ENCODE measurements around the gene IFT172.
A peak's percentile ranks its signal among the peaks of the same experiment; 100 is the strongest.
"Not testable (repeated sequence)": the region's sequence is repeated elsewhere in the genome, so short reads cannot be mapped to it uniquely, and the experiment has no call there.

Gene IFT172, protein sequence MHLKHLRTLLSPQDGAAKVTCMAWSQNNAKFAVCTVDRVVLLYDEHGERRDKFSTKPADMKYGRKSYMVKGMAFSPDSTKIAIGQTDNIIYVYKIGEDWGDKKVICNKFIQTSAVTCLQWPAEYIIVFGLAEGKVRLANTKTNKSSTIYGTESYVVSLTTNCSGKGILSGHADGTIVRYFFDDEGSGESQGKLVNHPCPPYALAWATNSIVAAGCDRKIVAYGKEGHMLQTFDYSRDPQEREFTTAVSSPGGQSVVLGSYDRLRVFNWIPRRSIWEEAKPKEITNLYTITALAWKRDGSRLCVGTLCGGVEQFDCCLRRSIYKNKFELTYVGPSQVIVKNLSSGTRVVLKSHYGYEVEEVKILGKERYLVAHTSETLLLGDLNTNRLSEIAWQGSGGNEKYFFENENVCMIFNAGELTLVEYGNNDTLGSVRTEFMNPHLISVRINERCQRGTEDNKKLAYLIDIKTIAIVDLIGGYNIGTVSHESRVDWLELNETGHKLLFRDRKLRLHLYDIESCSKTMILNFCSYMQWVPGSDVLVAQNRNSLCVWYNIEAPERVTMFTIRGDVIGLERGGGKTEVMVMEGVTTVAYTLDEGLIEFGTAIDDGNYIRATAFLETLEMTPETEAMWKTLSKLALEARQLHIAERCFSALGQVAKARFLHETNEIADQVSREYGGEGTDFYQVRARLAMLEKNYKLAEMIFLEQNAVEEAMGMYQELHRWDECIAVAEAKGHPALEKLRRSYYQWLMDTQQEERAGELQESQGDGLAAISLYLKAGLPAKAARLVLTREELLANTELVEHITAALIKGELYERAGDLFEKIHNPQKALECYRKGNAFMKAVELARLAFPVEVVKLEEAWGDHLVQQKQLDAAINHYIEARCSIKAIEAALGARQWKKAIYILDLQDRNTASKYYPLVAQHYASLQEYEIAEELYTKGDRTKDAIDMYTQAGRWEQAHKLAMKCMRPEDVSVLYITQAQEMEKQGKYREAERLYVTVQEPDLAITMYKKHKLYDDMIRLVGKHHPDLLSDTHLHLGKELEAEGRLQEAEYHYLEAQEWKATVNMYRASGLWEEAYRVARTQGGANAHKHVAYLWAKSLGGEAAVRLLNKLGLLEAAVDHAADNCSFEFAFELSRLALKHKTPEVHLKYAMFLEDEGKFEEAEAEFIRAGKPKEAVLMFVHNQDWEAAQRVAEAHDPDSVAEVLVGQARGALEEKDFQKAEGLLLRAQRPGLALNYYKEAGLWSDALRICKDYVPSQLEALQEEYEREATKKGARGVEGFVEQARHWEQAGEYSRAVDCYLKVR (N-terminal part only)

DNA sequence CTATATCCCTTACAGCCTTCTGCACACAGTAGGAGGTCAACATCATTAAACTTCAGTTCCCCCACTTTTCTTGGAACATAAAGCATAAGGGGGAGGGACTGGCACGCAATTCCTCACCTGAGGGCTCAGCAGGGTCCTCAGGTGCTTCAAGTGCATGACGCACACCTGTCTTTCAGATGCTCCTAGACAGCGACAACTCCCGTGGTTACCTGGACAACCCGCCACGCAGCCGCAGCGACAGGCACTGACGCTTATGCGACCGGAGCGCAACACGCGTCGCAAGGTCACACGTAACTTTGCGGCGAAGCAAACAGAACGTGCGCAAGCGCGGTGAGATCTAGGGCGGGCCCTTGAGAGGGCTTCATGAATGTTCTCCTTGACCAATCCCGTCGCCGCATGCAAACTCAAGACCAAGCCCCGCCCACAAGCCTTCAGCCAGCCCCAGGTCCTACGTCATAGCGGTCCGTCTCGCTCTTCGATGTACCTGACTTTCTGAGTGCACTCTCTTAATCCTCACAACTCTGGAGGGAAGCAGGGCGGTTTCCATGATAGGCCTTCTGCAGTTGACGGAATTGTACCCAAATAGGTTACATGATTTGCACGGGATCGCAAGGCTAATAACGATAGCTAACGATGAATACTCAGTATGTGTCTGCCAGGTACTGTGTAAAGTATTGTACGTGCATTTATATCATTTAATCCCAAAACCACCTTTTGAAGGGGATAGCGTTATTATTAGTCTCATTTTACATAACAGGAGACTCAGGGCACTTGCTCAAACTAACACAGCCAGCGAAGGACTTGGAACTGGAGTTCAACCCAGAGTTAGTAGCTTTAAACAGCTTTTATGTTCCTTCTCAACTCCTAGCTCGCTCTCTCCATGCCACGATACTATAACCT is at the start of gene IFT172:
Gene IFT172, minus strand, starts transcription at position 246 of the 900 bp plus-strand sequence. Its CDS starts 90 bp downstream, at position 156.
- peaks cover 20% of the 10 kb centered on the region for H3K27me3 Mint-ChIP-seq
- H3K4me3 Mint-ChIP-seq, result peak within 1 kb of the TSS; percentile 83
- peak; percentile 97 for ATAC-seq
- H3K36me3 Mint-ChIP-seq, result peaks cover 5% of the 10 kb centered on the region
- no peaks in the 10 kb centered on the region for H3K9me3 Mint-ChIP-seq
- H3K27ac Mint-ChIP-seq, result peak within 1 kb of the TSS; percentile 58
- peaks cover 16% of the 10 kb centered on the region for H3K4me1 Mint-ChIP-seq

DNA sequence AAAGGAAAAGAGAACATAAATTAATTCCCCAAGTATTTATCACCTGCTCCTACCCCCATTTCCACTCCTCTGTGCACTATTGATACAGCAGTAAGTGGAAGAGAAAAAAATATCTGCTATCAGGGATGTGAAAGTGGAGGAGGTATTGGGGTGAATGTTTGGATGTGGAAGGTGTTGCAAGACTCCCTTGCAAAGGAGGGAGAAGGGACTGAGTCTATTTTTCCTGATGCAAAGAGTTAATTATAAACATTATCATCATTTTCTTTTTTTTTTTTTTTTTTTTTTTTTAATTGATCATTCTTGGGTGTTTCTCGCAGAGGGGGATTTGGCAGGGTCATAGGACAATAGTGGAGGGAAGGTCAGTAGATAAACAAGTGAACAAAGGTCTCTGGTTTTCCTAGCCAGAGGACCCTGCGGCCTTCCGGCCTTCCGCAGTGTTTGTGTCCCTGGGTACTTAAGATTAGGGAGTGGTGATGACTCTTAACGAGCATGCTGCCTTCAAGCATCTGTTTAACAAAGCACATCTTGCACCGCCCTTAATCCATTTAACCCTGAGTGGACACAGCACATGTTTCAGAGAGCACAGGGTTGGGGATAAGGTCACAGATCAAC is 49.4 kb upstream of the IFT172 start:
- H3K4me1 Mint-ChIP-seq, ATAC-seq, H3K4me3 Mint-ChIP-seq, H3K27ac Mint-ChIP-seq, H3K36me3 Mint-ChIP-seq, H3K9me3 Mint-ChIP-seq: not testable (repeated sequence)
- H3K27me3 Mint-ChIP-seq, result peaks cover 23% of the 10 kb centered on the region

DNA sequence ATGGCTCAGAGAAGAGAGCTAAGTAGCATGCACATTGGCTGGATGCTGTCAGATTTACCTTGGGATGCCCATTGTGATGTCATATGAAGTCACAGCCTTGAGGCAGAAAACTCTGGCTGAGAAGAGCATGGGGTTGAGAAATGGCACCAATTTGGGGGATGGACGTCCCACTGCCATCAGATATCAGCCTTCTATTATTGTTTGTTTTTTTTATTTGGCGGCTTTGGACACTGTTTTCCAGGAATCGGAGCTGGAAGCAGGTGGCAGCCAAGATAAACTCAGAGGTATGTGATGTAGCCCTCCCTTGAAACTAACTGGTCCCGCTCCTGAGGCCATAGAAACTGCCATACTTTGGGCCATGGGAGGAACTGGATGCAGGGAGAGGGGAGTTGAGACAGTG is 47.7 kb upstream of the IFT172 start:
- H3K27me3 Mint-ChIP-seq, result peaks cover 23% of the 10 kb centered on the region
- H3K27ac Mint-ChIP-seq, result no peak overlapping the region
- no peaks in the 10 kb centered on the region for H3K36me3 Mint-ChIP-seq
- no peak overlapping the region for H3K4me3 Mint-ChIP-seq
- ATAC-seq, result no peak
- H3K9me3 Mint-ChIP-seq, result no peaks in the 10 kb centered on the region
- H3K4me1 Mint-ChIP-seq, result no peaks in the 10 kb centered on the region

DNA sequence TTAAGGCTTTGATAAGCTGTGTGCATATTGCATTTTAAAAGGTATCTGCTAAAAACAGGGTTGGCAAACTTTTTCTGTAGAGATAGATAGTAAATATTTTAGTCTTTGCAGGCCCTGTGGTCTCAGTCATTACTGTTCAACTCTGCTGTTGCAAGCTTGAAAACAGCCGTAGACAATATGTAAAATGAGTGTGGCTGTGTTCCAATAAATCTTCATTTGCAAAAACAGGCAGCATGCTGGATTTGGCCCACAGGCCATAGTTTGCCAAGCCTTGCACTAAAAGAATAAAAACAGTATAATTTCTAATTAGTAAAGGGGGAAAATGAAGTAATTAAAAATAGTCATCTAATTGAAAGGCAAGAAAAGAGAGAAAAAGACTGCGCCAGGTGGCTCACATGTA is 42.4 kb upstream of the IFT172 start:
- no peaks in the 10 kb centered on the region for H3K9me3 Mint-ChIP-seq
- H3K36me3 Mint-ChIP-seq, result no peaks in the 10 kb centered on the region
- no peaks in the 10 kb centered on the region for H3K4me1 Mint-ChIP-seq
- H3K4me3 Mint-ChIP-seq, result no peak overlapping the region
- H3K27me3 Mint-ChIP-seq, result peaks cover 5% of the 10 kb centered on the region
- no peak overlapping the region for H3K27ac Mint-ChIP-seq
- no peak for ATAC-seq

DNA sequence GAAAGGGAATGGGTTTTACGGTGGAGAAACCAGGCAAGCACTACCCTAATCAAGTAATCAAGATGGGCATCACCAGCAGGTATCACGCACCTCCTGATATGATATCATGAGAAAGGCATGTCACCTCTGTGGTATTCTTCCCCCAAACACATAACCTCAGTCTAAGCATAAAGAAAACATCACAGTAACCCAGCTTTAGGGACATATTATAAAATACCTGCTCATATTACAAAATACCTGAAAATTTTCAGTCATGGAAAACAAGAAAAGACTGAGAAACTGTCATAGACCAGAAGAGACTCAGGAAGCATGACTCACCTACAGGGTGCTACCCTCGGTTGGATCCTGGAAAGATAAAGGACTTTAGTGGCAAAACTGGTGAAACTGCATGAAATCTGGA is 37.6 kb upstream of the IFT172 start:
- Mint-ChIP-seq H3K36me3 (no peaks in the 10 kb centered on the region), H3K27ac (no peak overlapping the region), H3K9me3 (no peaks in the 10 kb centered on the region), H3K4me1 (no peaks in the 10 kb centered on the region), H3K27me3 (peaks cover 46% of the 10 kb centered on the region), H3K4me3 (no peak overlapping the region)
- ATAC-seq, result no peak

DNA sequence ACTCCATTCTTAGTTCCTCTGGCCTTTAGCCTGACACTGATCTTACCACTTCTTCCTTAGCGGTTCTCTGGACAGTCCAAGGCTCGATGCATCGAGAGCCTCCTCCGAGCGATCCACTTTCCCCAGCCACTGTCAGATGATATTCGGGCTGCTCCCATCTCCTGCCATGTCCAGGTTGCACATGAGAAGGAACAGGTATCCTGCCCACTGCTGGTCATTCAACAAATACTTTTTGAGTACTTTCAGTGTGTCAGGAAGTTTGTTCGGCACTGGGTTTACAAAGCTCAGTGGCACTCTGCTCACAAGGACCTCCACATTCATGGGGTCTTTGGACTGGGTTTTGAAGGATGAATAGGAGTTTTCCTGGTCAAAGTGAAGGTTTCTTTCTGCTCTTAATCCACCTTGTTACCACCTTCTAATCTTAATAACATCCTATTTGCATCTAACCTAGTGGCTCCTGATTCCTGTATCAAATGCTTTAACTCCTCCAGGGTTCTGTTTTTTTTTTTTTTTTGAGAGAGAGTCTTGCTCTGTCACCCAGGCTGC is 32.9 kb upstream of the IFT172 start:
- Mint-ChIP-seq H3K27ac (no peak overlapping the region), H3K36me3 (no peaks in the 10 kb centered on the region), H3K9me3 (no peaks in the 10 kb centered on the region), H3K4me3 (no peak overlapping the region), H3K4me1 (no peaks in the 10 kb centered on the region), H3K27me3 (peaks cover 74% of the 10 kb centered on the region)
- no peak for ATAC-seq

DNA sequence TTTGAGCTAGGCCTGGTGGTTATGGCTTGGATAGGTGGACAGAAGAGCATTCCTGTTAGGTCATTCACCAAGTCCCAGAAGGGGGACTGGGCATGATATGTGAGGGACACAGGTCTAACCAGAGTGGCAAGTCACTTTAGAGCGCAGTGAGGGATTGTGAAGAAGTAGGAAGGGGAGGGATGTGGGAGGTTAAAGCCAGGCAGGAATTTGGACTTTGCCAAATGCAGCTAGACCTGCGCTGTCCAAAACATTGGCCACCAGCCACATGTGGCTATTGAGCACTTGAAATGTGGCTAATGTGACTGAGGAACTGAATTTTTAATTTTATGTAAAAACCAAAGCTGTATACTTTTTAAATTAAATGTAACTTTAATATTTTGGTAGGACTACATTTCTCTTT is 30.8 kb upstream of the IFT172 start:
- Mint-ChIP-seq H3K4me1 (no peaks in the 10 kb centered on the region), H3K4me3 (no peak overlapping the region), H3K27ac (no peak overlapping the region), H3K9me3 (no peaks in the 10 kb centered on the region), H3K27me3 (peaks cover 65% of the 10 kb centered on the region), H3K36me3 (no peaks in the 10 kb centered on the region)
- no peak for ATAC-seq

DNA sequence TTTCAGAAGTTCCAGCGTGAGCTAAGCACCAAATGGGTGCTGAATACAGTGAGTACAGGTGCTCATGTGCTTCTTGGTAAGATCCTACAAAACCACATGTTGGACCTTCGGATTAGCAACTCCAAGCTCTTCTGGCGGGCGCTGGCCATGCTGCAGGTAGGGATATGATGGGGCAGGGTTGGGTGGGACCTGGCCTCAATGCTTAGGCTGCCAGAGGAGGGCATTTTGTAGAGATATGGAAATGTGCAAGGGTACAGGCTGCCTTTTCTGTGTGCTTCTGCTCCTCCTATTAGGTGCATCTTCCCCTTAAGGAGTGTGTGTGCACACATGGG is 29.2 kb upstream of the IFT172 start:
- no peak overlapping the region for H3K27ac Mint-ChIP-seq
- no peaks in the 10 kb centered on the region for H3K36me3 Mint-ChIP-seq
- no peaks in the 10 kb centered on the region for H3K4me1 Mint-ChIP-seq
- H3K9me3 Mint-ChIP-seq, result no peaks in the 10 kb centered on the region
- no peak for ATAC-seq
- H3K4me3 Mint-ChIP-seq, result no peak overlapping the region
- H3K27me3 Mint-ChIP-seq, result peaks cover 49% of the 10 kb centered on the region

DNA sequence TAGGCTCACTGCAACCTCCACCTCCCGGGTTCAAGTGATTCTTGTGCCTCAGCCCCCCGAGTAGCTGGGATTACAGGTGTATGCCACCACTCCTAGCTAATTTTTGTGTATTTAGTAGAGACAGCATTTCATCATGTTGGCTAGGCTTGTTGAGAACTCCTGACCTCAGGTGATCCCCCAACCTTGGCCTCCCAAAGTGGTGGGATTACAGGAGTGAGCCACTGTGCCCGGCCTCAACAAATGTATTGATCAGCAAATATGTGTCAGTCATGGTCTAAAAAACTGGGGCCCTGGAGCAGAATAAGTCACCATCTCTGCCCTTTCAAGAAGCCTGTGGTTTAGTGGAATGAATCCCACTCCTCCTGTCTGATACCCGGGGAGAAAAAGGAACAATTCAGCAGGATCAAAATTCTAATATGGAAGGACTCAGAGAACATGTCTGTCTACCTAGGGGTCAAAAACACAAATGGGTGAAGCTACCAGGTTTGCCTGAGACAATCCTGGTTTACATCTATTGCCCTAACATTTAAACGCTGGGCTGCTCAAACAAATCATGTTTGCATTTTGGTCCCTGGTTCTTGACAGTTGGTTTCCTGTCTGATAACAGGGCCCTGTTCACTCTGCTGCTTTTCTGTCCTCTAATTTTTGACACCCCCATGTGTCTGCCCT is 28.7 kb upstream of the IFT172 start:
- H3K27ac Mint-ChIP-seq, result no peak overlapping the region
- no peak for ATAC-seq
- no peaks in the 10 kb centered on the region for H3K36me3 Mint-ChIP-seq
- peaks cover 44% of the 10 kb centered on the region for H3K27me3 Mint-ChIP-seq
- no peak overlapping the region for H3K4me3 Mint-ChIP-seq
- H3K4me1 Mint-ChIP-seq, result no peaks in the 10 kb centered on the region
- no peaks in the 10 kb centered on the region for H3K9me3 Mint-ChIP-seq

DNA sequence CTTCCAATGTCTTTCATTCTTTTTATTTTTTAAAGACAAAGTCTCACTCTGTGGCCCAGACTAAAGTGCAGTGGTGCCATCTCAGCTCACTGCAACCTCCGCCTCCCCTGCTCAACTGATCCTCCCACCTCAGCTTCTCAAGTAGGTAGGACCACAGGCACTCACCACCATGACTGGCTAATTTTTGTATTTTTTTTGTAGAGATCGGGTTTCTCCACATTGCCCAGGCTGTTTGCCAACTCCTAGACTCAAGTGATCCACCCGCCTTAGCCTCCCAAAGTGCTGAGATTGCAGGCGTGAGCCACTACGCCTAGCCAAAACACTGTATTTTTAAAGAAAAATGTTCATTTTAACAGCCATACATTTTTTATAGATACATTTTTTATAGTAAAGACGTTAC is 19.8 kb upstream of the IFT172 start:
- Mint-ChIP-seq H3K4me1 (no peaks in the 10 kb centered on the region), H3K4me3 (no peak overlapping the region), H3K27ac (no peak overlapping the region), H3K36me3 (no peaks in the 10 kb centered on the region), H3K27me3 (peaks cover 12% of the 10 kb centered on the region), H3K9me3 (no peaks in the 10 kb centered on the region)
- ATAC-seq, result no peak

DNA sequence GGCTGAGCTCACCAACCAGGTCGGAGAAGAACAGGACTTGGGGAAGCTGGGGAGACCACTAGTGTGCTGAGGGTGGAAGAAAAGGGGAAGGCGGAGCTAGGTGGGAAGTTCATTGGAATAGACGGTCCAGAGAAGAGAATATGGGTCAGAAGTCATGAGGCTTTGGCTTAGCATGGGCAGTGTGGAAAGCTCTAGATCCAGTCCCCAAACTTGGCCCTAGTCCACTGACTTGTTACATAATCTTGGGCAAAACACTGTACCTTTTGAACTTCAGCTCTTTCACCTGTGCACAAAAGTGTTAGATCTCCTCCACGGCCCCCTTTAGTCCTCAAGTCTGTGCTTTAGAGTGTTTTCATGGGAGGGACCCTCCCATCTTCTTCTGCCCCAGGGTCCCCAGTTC is 17.8 kb upstream of the IFT172 start:
- Mint-ChIP-seq H3K9me3 (no peaks in the 10 kb centered on the region), H3K36me3 (no peaks in the 10 kb centered on the region), H3K4me3 (no peak overlapping the region), H3K4me1 (no peaks in the 10 kb centered on the region), H3K27me3 (peaks cover 12% of the 10 kb centered on the region), H3K27ac (no peak overlapping the region)
- no peak for ATAC-seq

DNA sequence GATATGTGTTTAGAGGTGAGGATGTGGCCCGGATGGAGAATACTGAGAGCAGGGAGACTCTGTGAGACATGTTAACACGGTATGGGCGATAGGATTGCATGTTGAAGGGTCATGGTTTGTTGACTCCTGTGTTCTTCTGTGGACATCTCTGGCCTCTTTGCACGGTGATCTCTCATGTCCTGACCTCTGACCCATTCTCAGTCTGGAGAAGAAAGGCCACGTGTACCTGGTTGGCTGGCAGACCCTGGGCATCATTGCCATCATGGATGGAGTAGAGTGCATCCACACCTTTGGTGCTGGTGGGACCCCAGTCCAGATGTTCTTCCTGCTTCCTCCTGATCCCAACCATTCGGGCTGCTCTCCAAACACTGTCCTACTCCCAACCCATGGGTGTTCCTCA is 17.0 kb upstream of the IFT172 start:
- Mint-ChIP-seq H3K36me3 (no peaks in the 10 kb centered on the region), H3K27ac (no peak overlapping the region), H3K4me3 (no peak overlapping the region), H3K27me3 (peaks cover 12% of the 10 kb centered on the region), H3K4me1 (no peaks in the 10 kb centered on the region), H3K9me3 (no peaks in the 10 kb centered on the region)
- ATAC-seq, result peak; percentile 24

DNA sequence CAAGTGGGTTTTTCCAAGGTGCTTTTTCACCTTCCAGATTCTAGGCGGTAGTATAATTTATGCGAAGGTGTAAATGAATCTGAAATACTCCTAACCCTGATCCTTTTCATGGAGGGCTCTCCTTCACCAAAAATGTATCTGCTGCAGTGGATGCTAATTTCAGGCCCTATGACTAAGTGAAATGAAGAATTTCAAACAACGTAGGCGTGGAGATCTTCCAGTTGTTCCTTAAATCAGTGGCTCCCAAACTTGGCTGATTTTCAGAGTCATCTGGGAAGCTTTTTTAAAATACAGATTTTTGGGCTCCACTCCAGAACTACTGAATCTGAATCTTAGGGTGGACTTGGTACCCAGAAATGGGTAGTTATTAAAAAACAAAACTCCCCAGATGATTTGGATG is 12.6 kb upstream of the IFT172 start:
- no peak for ATAC-seq
- no peaks in the 10 kb centered on the region for H3K4me1 Mint-ChIP-seq
- H3K36me3 Mint-ChIP-seq, result no peaks in the 10 kb centered on the region
- H3K27ac Mint-ChIP-seq, result no peak overlapping the region
- H3K9me3 Mint-ChIP-seq, result no peaks in the 10 kb centered on the region
- no peak overlapping the region for H3K4me3 Mint-ChIP-seq
- H3K27me3 Mint-ChIP-seq, result peaks cover 34% of the 10 kb centered on the region
